Iris pigment epithelial cell (primary cell): ENCODE results near the gene HADHB.
"Not testable (repeated sequence)": the region's sequence is repeated elsewhere in the genome, so short reads cannot be mapped to it uniquely, and the experiment has no call there.

Experiments used
- DNase-seq: peaks from one replicate; pipeline ENCODE4 v3.0.0-alpha.2; 2011; ENCODE audit warnings: low read depth

The HADHB gene

GRCh38 chr2:26330114-26330549 is 85.4 kb downstream of the HADHB start:
- DNase-seq: peak; percentile 85

- no peak for DNase-seq
These were observed 85.9 kb downstream of the HADHB start for GRCh38 chr2:26330604-26331003.

DNA sequence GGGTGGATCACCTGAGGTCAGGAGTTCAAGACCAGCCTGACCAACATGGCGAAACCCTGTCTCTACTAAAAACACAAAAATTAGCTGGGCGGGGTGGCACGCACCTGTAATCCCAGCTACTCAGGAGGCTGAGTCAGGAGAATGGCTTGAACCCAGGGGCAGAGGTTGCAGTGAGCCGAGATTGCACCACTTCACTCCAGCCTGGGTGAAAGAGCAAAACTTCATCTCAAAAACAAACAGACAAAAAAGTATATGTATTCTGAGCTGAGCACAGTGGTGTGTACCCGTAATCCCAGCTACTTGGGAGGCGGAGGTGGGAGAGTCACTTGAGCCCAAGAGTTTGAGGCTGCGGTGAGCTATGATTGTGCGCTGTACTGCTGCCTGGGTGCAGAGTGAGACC is 86.6 kb downstream of the HADHB start:
- not testable (repeated sequence) for DNase-seq

DNA sequence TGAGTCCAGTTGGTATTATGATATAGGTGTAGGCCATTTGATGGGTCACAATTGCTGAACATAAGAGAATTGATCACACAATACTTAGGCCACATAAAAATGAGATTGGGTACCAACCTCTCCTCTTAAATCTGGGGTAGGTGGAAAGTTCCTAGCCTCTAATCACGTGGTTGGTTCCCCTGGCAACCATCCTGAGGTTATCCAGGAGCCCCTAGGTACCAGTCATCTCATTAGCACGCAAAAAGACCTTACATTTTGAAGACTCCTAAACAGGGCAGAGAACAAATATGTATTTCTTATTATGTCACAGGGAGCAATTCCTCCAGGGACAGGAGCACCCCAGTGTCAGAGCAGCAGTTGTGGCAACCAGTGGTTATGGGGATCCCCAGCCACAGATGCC is 88.6 kb downstream of the HADHB start:
- no peak for DNase-seq

- no peak for DNase-seq
These were observed 90.5 kb downstream of the HADHB start for GRCh38 chr2:26335231-26335630.

DNA sequence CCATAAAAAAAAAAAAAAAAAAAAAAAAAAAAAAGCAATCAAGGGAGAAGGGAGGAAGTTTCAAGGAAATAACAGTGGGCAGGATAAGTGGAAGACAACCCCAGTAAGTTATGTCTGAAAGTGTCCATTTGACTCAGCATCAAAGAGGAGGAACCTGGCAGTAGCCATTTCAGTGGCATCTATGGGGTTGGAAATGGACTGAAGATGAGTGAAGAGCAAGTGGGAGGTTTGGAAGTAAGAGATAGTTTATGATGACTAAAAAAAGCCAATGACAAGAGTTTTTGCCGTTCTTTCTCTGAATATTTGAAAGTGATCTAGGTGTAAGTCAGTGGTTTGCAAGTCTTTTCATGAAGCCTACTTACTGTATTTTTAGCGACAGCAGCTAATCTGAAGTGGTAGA is 92.0 kb downstream of the HADHB start:
- no peak for DNase-seq

DNA sequence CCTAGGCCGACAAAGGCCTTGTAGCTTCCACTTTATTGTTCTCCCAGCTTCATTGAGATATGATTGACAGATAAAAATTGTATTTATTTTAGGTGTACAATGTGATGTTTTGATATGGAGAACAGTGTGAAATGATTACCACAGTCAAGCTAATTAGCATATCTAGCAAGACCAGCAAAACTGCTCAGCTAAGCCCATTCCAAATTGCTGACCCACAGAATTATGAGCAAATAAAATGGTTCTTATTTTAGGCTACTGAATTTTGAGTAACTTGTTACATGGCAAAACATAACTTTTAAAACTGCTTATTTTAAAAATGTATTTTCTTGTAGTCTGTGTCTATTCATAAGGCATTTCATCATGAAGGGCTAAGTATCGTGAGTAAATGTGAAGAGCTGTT is 92.6 kb downstream of the HADHB start:
- no peak for DNase-seq
